Measurements from ENCODE around the gene SLC6A1.

GRCh38 chr3:10960255-10960654, 32.3 kb upstream of the SLC6A1 start:
- TF ChIP-seq, protein P1, sequence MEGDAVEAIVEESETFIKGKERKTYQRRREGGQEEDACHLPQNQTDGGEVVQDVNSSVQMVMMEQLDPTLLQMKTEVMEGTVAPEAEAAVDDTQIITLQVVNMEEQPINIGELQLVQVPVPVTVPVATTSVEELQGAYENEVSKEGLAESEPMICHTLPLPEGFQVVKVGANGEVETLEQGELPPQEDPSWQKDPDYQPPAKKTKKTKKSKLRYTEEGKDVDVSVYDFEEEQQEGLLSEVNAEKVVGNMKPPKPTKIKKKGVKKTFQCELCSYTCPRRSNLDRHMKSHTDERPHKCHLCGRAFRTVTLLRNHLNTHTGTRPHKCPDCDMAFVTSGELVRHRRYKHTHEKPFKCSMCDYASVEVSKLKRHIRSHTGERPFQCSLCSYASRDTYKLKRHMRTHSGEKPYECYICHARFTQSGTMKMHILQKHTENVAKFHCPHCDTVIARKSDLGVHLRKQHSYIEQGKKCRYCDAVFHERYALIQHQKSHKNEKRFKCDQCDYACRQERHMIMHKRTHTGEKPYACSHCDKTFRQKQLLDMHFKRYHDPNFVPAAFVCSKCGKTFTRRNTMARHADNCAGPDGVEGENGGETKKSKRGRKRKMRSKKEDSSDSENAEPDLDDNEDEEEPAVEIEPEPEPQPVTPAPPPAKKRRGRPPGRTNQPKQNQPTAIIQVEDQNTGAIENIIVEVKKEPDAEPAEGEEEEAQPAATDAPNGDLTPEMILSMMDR (IDR thresholded peaks at IDR 0.05): no peak
- no peak for TF ChIP-seq MAZ (IDR thresholded peaks at IDR 0.05; ENCODE audit: borderline replicate concordance, low read depth, low read length)
- TF ChIP-seq POLR2A (IDR thresholded peaks at IDR 0.05; ENCODE audit: low read length): no peak
- TF ChIP-seq HDAC2 (IDR thresholded peaks at IDR 0.05): no peak
- no peak for TF ChIP-seq MAFK (IDR thresholded peaks at IDR 0.05; ENCODE audit: partially characterized antibody)
- no peak for TF ChIP-seq CHD2 (IDR thresholded peaks at IDR 0.05; ENCODE audit: low read length, partially characterized antibody)
- TF ChIP-seq JUN (IDR thresholded peaks at IDR 0.05): no peak
- TF ChIP-seq REST (IDR thresholded peaks at IDR 0.05): no peak
- TF ChIP-seq SREBF2 (IDR thresholded peaks at IDR 0.05): no peak
- TF ChIP-seq TFCP2L1 (CRISPR knock-in tag; IDR thresholded peaks at IDR 0.05): no peak
- TF ChIP-seq USF2 (IDR thresholded peaks at IDR 0.05): no peak
- TF ChIP-seq MYC (IDR thresholded peaks at IDR 0.05; ENCODE audit: borderline replicate concordance, low read length): no peak
- no peak for TF ChIP-seq NR3C1 (IDR thresholded peaks at IDR 0.05)

All from A549 (cell line).